ENCODE measurements around the gene COLEC11.

DNA sequence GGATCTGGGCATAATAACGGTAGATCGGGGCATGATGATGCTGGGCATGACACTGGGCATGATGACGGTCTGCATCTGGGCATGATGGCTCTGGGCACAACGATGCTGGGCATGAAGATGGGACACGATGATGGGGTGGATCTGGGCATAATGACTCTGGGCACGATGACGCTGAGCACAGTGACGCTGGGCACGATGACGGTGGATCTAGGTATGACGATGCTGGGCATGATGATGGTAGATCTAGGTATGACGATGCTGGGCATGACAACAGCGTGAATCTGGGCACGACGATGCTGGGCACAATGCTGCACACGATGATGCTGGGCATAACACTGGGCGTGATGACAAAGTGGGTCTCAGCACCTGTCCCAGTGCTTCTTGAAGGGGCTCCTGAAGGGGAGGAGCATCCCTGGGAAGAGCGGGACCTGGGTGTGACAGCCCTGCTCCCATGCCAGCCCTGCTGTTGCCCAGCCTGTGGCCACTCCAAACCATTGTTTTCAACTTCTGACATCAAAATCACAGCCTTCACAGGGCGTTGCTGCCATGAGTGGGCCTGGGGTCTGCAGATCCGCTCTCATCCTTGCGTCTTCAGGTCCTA is 32.7 kb downstream of the COLEC11 start:
- TF ChIP-seq, protein P1, sequence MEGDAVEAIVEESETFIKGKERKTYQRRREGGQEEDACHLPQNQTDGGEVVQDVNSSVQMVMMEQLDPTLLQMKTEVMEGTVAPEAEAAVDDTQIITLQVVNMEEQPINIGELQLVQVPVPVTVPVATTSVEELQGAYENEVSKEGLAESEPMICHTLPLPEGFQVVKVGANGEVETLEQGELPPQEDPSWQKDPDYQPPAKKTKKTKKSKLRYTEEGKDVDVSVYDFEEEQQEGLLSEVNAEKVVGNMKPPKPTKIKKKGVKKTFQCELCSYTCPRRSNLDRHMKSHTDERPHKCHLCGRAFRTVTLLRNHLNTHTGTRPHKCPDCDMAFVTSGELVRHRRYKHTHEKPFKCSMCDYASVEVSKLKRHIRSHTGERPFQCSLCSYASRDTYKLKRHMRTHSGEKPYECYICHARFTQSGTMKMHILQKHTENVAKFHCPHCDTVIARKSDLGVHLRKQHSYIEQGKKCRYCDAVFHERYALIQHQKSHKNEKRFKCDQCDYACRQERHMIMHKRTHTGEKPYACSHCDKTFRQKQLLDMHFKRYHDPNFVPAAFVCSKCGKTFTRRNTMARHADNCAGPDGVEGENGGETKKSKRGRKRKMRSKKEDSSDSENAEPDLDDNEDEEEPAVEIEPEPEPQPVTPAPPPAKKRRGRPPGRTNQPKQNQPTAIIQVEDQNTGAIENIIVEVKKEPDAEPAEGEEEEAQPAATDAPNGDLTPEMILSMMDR (IDR thresholded peaks at IDR 0.05), result no peak
- no peak for TF ChIP-seq POLR2A (IDR thresholded peaks at IDR 0.05)

Data from esophagus squamous epithelium (tissue), 4 donors.